GM18519 (cell line): ENCODE results near the gene ZDHHC7.

Experiments used
- ATAC-seq: cut with Tn5 transposase; IDR thresholded peaks from one replicate; pipeline ENCODE4 v1.9.1; 2021; ENCODE audit warnings: mild to moderate bottlenecking, moderate library complexity; ENCODE audit not compliant: unreplicated experiment, low FRiP score

ZDHHC7 gene

DNA sequence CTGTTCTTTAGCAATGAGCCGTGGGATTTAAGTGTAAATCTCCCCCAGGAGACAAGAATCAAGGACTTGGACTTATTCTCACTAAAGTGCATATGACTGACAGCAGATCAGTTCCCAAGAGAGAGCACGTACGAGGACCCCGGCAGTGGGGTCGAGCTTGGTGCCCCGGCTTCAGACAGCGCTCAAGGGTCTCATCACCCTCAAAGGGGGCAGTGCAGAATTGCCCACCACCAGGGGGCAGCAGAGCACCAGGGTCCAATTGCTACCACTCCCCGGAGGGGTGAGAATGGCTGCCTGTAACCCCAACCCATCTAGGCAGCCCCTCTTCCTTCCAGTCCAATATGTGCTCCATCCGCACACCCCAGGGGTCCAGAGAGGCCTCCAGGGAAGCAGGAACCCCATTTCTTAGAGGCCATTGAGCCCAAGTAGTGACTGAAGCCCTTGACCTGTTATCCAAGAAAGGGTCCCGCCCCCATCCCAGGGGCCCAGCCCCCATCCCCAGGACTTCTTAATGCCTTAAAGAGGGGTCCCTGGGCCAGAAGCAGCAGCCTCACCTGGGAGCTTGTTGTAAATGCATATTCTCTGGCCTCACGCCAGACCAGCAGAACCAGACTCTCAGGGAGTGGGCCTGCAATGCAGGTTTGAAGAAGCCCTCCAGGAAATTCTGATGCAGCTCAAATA lies 86.1 kb downstream of the ZDHHC7 start:
- ATAC-seq: no peak

DNA sequence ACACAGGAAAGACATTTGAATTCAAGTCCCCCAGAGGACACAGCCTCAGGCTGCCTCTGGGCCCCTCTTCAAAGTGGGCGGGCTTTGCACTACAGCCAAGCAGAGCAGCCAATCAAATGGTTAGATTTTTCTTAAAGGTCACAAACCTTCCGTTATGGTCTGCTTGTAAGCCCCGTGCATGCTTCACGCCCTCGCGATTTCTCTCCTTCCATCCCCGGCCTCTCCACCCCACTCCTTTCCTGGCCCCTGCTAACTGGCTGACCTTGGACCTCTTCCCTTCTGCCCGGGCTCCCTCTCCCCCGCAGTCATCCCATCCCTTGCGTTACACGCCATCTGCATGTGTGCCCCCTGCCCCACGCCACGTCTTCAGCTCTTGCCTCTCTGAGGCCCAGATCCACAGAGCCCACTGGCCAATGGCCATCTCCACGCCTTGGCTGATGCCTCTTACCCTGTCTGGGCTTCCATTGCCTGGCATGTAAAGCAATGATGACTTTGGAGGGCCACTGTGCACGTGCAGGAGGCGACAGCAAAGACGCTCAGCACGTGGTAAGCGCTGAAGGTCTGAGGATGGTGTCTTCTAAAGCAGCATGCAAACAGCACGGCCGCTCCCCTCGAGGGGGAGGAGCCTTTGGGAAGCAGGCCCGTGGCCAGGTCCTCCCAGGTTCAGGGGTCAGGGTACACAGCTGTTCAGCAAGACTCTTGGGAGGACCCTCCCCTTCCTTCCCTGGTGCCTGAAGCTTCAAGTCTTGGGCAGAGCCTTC lies 86.8 kb downstream of the ZDHHC7 start:
- ATAC-seq: no peak
